H9 (cell line): ENCODE data around the gene C3orf20. TPM values are rescaled to one million over a fixed set of nuclear protein-coding genes. Genes with fewer than 3 reads are reported as not detected.

Experiments
- DNase-seq: peaks from one replicate; pipeline ENCODE4 v3.0.0-alpha.2; 2017
- H2AFZ ChIP-seq: one replicate; pipeline ENCODE4 v1.6.1; 2013; ENCODE audit warnings: mild to moderate bottlenecking, low read length, control low read depth, moderate library complexity
- H2AK5ac ChIP-seq: 2 replicates; pipeline ENCODE4 v1.6.1; 2013; ENCODE audit warnings: low read length, control low read depth, mixed read lengths; ENCODE audit not compliant: insufficient read length
- H2BK120ac ChIP-seq: one replicate; pipeline ENCODE4 v1.6.1; 2013; ENCODE audit warnings: low read depth, mild to moderate bottlenecking, low read length, control low read depth, inconsistent platforms; ENCODE audit not compliant: poor library complexity, severe bottlenecking
- H2BK12ac ChIP-seq: 2 replicates; pipeline ENCODE4 v1.6.1; 2013; ENCODE audit warnings: low read length, control low read depth, mixed read lengths, low read depth; ENCODE audit not compliant: insufficient read length
- H2BK15ac ChIP-seq: 2 replicates; pipeline ENCODE4 v1.6.1; 2013; ENCODE audit warnings: low read depth, low read length, control low read depth
- H2BK20ac ChIP-seq: one replicate; pipeline ENCODE4 v1.6.1; 2013; ENCODE audit warnings: low read depth, mild to moderate bottlenecking, low read length, control low read depth, inconsistent platforms; ENCODE audit not compliant: poor library complexity, severe bottlenecking
- H2BK5ac ChIP-seq: 2 replicates; pipeline ENCODE4 v1.6.1; 2013; ENCODE audit warnings: low read length, control low read depth, mixed read lengths; ENCODE audit not compliant: insufficient read length
- H3K14ac ChIP-seq: 2 replicates; pipeline ENCODE4 v1.6.1; 2013; ENCODE audit warnings: low read length, control low read depth; ENCODE audit not compliant: insufficient read depth
- H3K18ac ChIP-seq: 2 replicates; pipeline ENCODE4 v1.6.1; 2013; ENCODE audit warnings: low read depth, mild to moderate bottlenecking, mixed read lengths, low read length, control low read depth; ENCODE audit not compliant: insufficient read length
- H3K23ac ChIP-seq: 2 replicates; pipeline ENCODE4 v1.6.1; 2013; ENCODE audit warnings: low read length, control low read depth, mixed read lengths, low read depth; ENCODE audit not compliant: insufficient read length
- H3K23me2 ChIP-seq: 2 replicates; pipeline ENCODE4 v1.6.1; 2013; ENCODE audit warnings: low read depth, mild to moderate bottlenecking, mixed read lengths, low read length, control low read depth; ENCODE audit not compliant: insufficient read length, poor library complexity, severe bottlenecking
- H3K27ac ChIP-seq: 2 replicates; pipeline ENCODE4 v1.5.1; 2013; ENCODE audit warnings: low read length, control low read depth, mixed read lengths, low read depth; ENCODE audit not compliant: insufficient read length
- H3K27me3 ChIP-seq: 2 replicates; pipeline ENCODE4 v1.6.1; 2013; ENCODE audit warnings: low read length, control low read depth, inconsistent platforms; ENCODE audit not compliant: insufficient read depth
- H3K4ac ChIP-seq: 2 replicates; pipeline ENCODE4 v1.6.1; 2013; ENCODE audit warnings: low read depth, mild to moderate bottlenecking, control low read depth, inconsistent platforms, low read length, moderate library complexity
- H3K4me1 ChIP-seq: 2 replicates; pipeline ENCODE4 v1.6.1; 2013; ENCODE audit warnings: low read length, control low read depth, inconsistent platforms; ENCODE audit not compliant: insufficient read depth
- H3K4me2 ChIP-seq: 2 replicates; pipeline ENCODE4 v1.6.1; 2013; ENCODE audit warnings: low read length, control low read depth, mixed read lengths; ENCODE audit not compliant: insufficient read length, insufficient read depth
- H3K56ac ChIP-seq: 2 replicates; pipeline ENCODE4 v1.6.1; 2013; ENCODE audit warnings: low read depth, mild to moderate bottlenecking, mixed read lengths, low read length, control low read depth; ENCODE audit not compliant: insufficient read length
- H3K79me1 ChIP-seq: 2 replicates; pipeline ENCODE4 v1.6.1; 2013; ENCODE audit warnings: low read depth, mild to moderate bottlenecking, moderate library complexity, low read length, control low read depth, inconsistent platforms; ENCODE audit not compliant: insufficient read depth, poor library complexity, severe bottlenecking
- H3K79me2 ChIP-seq: 2 replicates; pipeline ENCODE4 v1.6.1; 2013; ENCODE audit warnings: low read length, control low read depth, inconsistent platforms; ENCODE audit not compliant: insufficient read depth
- H3K9ac ChIP-seq: 2 replicates; pipeline ENCODE4 v1.6.1; 2013; ENCODE audit warnings: low read length, control low read depth, mixed read lengths; ENCODE audit not compliant: insufficient read length; ENCODE audit errors: extremely low read depth
- H3K9me3 ChIP-seq: one replicate; pipeline ENCODE4 v1.6.1; 2013; ENCODE audit warnings: low read depth, low read length, inconsistent platforms; ENCODE audit not compliant: control insufficient read depth
- H3T11ph ChIP-seq: one replicate; pipeline ENCODE4 v1.6.1; 2013; ENCODE audit warnings: mild to moderate bottlenecking, low read length, control low read depth, inconsistent platforms
- H4K20me1 ChIP-seq: one replicate; pipeline ENCODE4 v1.6.1; 2013; ENCODE audit not compliant: control insufficient read depth, insufficient read length, insufficient read depth
- H4K5ac ChIP-seq: 2 replicates; pipeline ENCODE4 v1.6.1; 2013; ENCODE audit warnings: low read depth, mild to moderate bottlenecking, mixed read lengths, low read length, control low read depth; ENCODE audit not compliant: insufficient read length
- H4K8ac ChIP-seq: replicated peaks from 2 replicates; pipeline ENCODE4 v1.6.1; 2013; ENCODE audit warnings: low read length, control low read depth, mixed read lengths, low read depth; ENCODE audit not compliant: insufficient read length
- H4K91ac ChIP-seq: 2 replicates; pipeline ENCODE4 v1.6.1; 2013; ENCODE audit warnings: low read depth, mild to moderate bottlenecking, moderate library complexity, mixed read lengths, low read length, control low read depth; ENCODE audit not compliant: insufficient read length
- H3K27ac Mint-ChIP-seq, 3 experiments: 2 replicates in 2 of 3; 3 replicates in 1 of 3; pipeline ENCODE4 v1.8.0; 2020 to 2021; ENCODE audit warnings: mixed read lengths in 3 of 3, mild to moderate bottlenecking in 1 of 3, moderate library complexity in 1 of 3
- H3K27me3 Mint-ChIP-seq: 2 replicates; pipeline ENCODE4 v1.8.0; 2021; ENCODE audit warnings: low read depth, mild to moderate bottlenecking, moderate library complexity, mixed read lengths
- H3K36me3 Mint-ChIP-seq, 3 experiments: 2 replicates in 2 of 3; 3 replicates in 1 of 3; pipeline ENCODE4 v1.8.0; 2020 to 2021; ENCODE audit warnings: low read depth in 3 of 3, mixed read lengths in 3 of 3; ENCODE audit not compliant: insufficient read depth in 1 of 3
- H3K4me1 Mint-ChIP-seq, 2 experiments: 2 replicates each; pipeline ENCODE4 v1.8.0; 2020; ENCODE audit warnings: mixed read lengths in 2 of 2
- H3K4me3 Mint-ChIP-seq, 2 experiments: 2 replicates in 1 of 2; 3 replicates in 1 of 2; pipeline ENCODE4 v1.8.0; 2020 to 2021; ENCODE audit warnings: mild to moderate bottlenecking in 2 of 2, mixed read lengths in 2 of 2, moderate library complexity in 1 of 2
- H3K9me3 Mint-ChIP-seq, 2 experiments: 2 replicates in 1 of 2; 3 replicates in 1 of 2; pipeline ENCODE4 v1.8.0; 2020; ENCODE audit warnings: mild to moderate bottlenecking in 2 of 2, mixed read lengths in 2 of 2, moderate library complexity in 1 of 2
- WGBS: extraction: QIAGEN DNeasy Blood & Tissue Kit; methylation state at CpG from one replicate; pipeline ENCODE4 v1.1.7; 2013; ENCODE audit warnings: missing lambda C conversion rate, low lambda C conversion rate, mixed read lengths; ENCODE audit not compliant: insufficient read length; ENCODE audit errors: extremely low coverage; 5-methylcytosine and 5-hydroxymethylcytosine counted together
- total RNA-seq: library from RNA; stranded (reverse); gene quantifications from 2 replicates; pipeline ENCODE4 v1.2.1, GENCODE V29; 2021
- TF ChIP-seq, protein P1 (sequence below): fragments of 200-600 bp; sonication (generic); conservative IDR thresholded peaks from 3 replicates; pipeline ENCODE4 v1.8.0; 2021; ENCODE audit warnings: antibody characterized with exemption, mild to moderate bottlenecking

The C3orf20 gene
- total RNA-seq, 1 experiment from 2014 or later: not detected

DNA sequence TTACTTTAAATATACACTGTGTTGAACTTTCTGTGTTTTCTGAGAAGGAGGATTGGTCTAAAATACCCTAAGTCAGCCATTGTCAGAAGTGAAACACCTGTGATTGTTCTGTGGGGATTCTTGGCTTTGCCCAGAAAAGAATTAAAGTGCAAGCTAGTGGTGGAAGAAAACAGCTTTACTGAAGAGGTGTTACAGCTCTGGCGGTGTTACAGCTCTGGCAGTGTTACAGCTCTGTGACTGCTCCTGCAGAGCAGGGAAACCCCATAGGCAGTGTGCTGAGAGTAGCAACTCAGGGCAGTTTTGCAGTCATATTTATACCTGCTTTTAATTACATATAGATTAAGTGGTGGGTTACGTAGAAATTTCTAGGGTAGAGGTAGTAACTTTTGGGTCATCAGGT, 66.6 kb downstream of the C3orf20 start:
- Histone ChIP-seq H3K4me1 (no peaks in the 10 kb centered on the region), H2AFZ (no peak overlapping the region), H2BK120ac (no peak overlapping the region), H3K4me2 (no peak overlapping the region), H3T11ph (no peak overlapping the region), H3K23me2 (no peaks in the 10 kb centered on the region), H3K27me3 (no peaks in the 10 kb centered on the region), H3K56ac (no peak overlapping the region), H3K18ac (no peak overlapping the region), H3K79me1 (no peaks in the 10 kb centered on the region), H2BK12ac (no peak overlapping the region), H4K20me1 (no peaks in the 10 kb centered on the region), H4K8ac (no peak overlapping the region), H2AK5ac (no peak overlapping the region), H2BK15ac (no peak overlapping the region), H2BK5ac (no peak overlapping the region), H3K9ac (no peak overlapping the region), H3K9me3 (no peaks in the 10 kb centered on the region), H4K91ac (no peak overlapping the region), H2BK20ac (no peak overlapping the region), H3K14ac (no peak overlapping the region), H3K4ac (no peak overlapping the region), H4K5ac (no peak overlapping the region), H3K27ac (no peak overlapping the region), H3K79me2 (no peaks in the 10 kb centered on the region), H3K23ac (no peak overlapping the region)
- Mint-ChIP-seq H3K4me3 (no peak overlapping the region), H3K9me3 (peaks cover 13 to 27% of the 10 kb centered on the region in 2 experiments; a peak in 4 of 5 replicates), H3K4me1 (no peaks in the 10 kb centered on the region), H3K27me3 (peaks cover 29% of the 10 kb centered on the region), H3K27ac (no peak overlapping the region), H3K36me3 (peaks cover 0 to 3% (median 3%) of the 10 kb centered on the region in 3 experiments; a peak in 2 of 7 replicates)
- WGBS: no CpG with 5 or more reads among the region's 2 CpGs
- no peak for DNase-seq
- TF ChIP-seq, protein P1, sequence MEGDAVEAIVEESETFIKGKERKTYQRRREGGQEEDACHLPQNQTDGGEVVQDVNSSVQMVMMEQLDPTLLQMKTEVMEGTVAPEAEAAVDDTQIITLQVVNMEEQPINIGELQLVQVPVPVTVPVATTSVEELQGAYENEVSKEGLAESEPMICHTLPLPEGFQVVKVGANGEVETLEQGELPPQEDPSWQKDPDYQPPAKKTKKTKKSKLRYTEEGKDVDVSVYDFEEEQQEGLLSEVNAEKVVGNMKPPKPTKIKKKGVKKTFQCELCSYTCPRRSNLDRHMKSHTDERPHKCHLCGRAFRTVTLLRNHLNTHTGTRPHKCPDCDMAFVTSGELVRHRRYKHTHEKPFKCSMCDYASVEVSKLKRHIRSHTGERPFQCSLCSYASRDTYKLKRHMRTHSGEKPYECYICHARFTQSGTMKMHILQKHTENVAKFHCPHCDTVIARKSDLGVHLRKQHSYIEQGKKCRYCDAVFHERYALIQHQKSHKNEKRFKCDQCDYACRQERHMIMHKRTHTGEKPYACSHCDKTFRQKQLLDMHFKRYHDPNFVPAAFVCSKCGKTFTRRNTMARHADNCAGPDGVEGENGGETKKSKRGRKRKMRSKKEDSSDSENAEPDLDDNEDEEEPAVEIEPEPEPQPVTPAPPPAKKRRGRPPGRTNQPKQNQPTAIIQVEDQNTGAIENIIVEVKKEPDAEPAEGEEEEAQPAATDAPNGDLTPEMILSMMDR: no peak
